Muscle of arm (tissue), 12 donors: ENCODE measurements around the gene CDA. TPM values are rescaled to one million over a fixed set of nuclear protein-coding genes. Genes with fewer than 3 reads are reported as not detected.

Source experiments
- DNase-seq: peaks from one replicate; pipeline ENCODE4 v3.0.0-alpha.2; 2013
- polyA plus RNA-seq, 12 donors: library from polyadenylated mRNA; unstranded; fragments of 120-200 nt; gene quantifications; one replicate each; pipeline ENCODE4 v1.2.1, GENCODE V29; 2013; ENCODE audit not compliant: insufficient read length in 12 of 12

Gene CDA
- polyA plus RNA-seq, 12 donors, result 0.32 to 5.8 (median 0.49) TPM; not detected in 2

- DNase-seq, result no peak
Observed at GRCh38 chr1:20648946-20649345, 60.0 kb downstream of the CDA start.

GRCh38 chr1:20652300-20652699 is 63.4 kb downstream of the CDA start:
- no peak for DNase-seq

GRCh38 chr1:20654104-20654690 is 65.3 kb downstream of the CDA start:
- no peak for DNase-seq

- no peak for DNase-seq
Observed at GRCh38 chr1:20657024-20657423, 68.1 kb downstream of the CDA start.

- no peak for DNase-seq
Observed at GRCh38 chr1:20658166-20658915, 69.4 kb downstream of the CDA start.

- no peak for DNase-seq
Observed at GRCh38 chr1:20660363-20660762, 71.5 kb downstream of the CDA start.

GRCh38 chr1:20660847-20661206 is 71.9 kb downstream of the CDA start:
- no peak for DNase-seq

- DNase-seq, result peak; percentile 98
Observed at GRCh38 chr1:20661207-20662109, 72.6 kb downstream of the CDA start, which contains the start of gene DDOST. TSS of gene DDOST (minus strand) at chr1:20661369. CDS start at chr1:20661350, 19 bp downstream.

- DNase-seq, result no peak
Observed at GRCh38 chr1:20662110-20662475, 73.2 kb downstream of the CDA start.

GRCh38 chr1:20663365-20663764 is 74.5 kb downstream of the CDA start:
- no peak for DNase-seq

GRCh38 chr1:20663969-20664715 is 75.2 kb downstream of the CDA start:
- no peak for DNase-seq

GRCh38 chr1:20665726-20666125 is 76.8 kb downstream of the CDA start:
- DNase-seq, result no peak

- no peak for DNase-seq
Observed at GRCh38 chr1:20666146-20666545, 77.2 kb downstream of the CDA start.

GRCh38 chr1:20666804-20667203 is 77.9 kb downstream of the CDA start:
- DNase-seq, result no peak

Other genes starting within 250 kb of the CDA start
- gene CAMK2N1, start 102.9 kb upstream of the CDA start, polyA plus RNA-seq, result 10 to 100 TPM in 2 of 12 donors, 1 to 10 TPM in 9, not detected in 1; 4.8 to 40.8 (median 5.9) TPM
- gene MUL1, start 80.9 kb upstream of the CDA start, polyA plus RNA-seq, result 10 to 100 TPM in 11 of 12 donors, not detected in 1; 14.3 to 22.1 (median 18.6) TPM
- gene FAM43B, start 36.5 kb upstream of the CDA start, polyA plus RNA-seq, result 1 to 10 TPM in 3 of 12 donors, under 1 TPM in 7, not detected in 2; 0.34 to 1.6 (median 0.77) TPM
- 10 to 100 TPM in 11 of 12 donors, not detected in 1; 30.7 to 43.5 (median 38.7) TPM for gene PINK1, start 44.4 kb downstream of the CDA start, polyA plus RNA-seq
- 100 to 1,000 TPM in 10 of 12 donors, 10 to 100 TPM in 1, not detected in 1; 89.4 to 160 (median 125) TPM for gene DDOST, start 72.3 kb downstream of the CDA start, polyA plus RNA-seq
- gene KIF17, start 128.9 kb downstream of the CDA start, polyA plus RNA-seq, result 1 to 10 TPM in 10 of 12 donors, not detected in 2; 1.3 to 4.1 (median 2.5) TPM
- under 1 TPM in 10 of 12 donors, not detected in 2; 0.10 to 0.62 (median 0.38) TPM for gene SH2D5, start 143.6 kb downstream of the CDA start, polyA plus RNA-seq
- gene HP1BP3, start 198.2 kb downstream of the CDA start, polyA plus RNA-seq, result 100 to 1,000 TPM in 11 of 12 donors, not detected in 1; 154 to 334 (median 186) TPM